GM21528 (cell line): Measurements from ENCODE around the gene WWP2.

Experiments used
- ATAC-seq: cut with Tn5 transposase; IDR thresholded peaks from one replicate; pipeline ENCODE4 v1.9.1; 2021; ENCODE audit warnings: mild to moderate bottlenecking, moderate library complexity; ENCODE audit not compliant: unreplicated experiment, low FRiP score

WWP2 gene

GRCh38 chr16:69922200-69922599 lies 160.1 kb downstream of the WWP2 start:
- ATAC-seq = no peak

GRCh38 chr16:69924041-69924775 lies 162.1 kb downstream of the WWP2 start:
- no peak for ATAC-seq

GRCh38 chr16:69924777-69925191 lies 162.7 kb downstream of the WWP2 start:
- no peak for ATAC-seq

- no peak for ATAC-seq
These were observed 163.2 kb downstream of the WWP2 start for GRCh38 chr16:69925311-69925710.

- no peak for ATAC-seq
These were observed 164.1 kb downstream of the WWP2 start for GRCh38 chr16:69926241-69926640.

- ATAC-seq = no peak
These were observed 165.1 kb downstream of the WWP2 start for GRCh38 chr16:69927056-69927757.

GRCh38 chr16:69928856-69929400 lies 166.8 kb downstream of the WWP2 start:
- ATAC-seq = no peak

GRCh38 chr16:69929480-69929879 lies 167.3 kb downstream of the WWP2 start:
- ATAC-seq = no peak

- ATAC-seq = no peak
These were observed 168.1 kb downstream of the WWP2 start for GRCh38 chr16:69930117-69930776.

- no peak for ATAC-seq
These were observed 169.5 kb downstream of the WWP2 start for GRCh38 chr16:69931631-69932030.

- no peak for ATAC-seq
These were observed 170.1 kb downstream of the WWP2 start for GRCh38 chr16:69932228-69932627.

GRCh38 chr16:69932691-69933392 lies 170.7 kb downstream of the WWP2 start:
- ATAC-seq = no peak

- no peak for ATAC-seq
These were observed 171.9 kb downstream of the WWP2 start for GRCh38 chr16:69934044-69934443.

- no peak for ATAC-seq
These were observed 172.6 kb downstream of the WWP2 start for GRCh38 chr16:69934751-69935150.

- no peak for ATAC-seq
These were observed 173.2 kb downstream of the WWP2 start for GRCh38 chr16:69935278-69935711.

GRCh38 chr16:69935740-69936139 lies 173.6 kb downstream of the WWP2 start:
- ATAC-seq = no peak

- ATAC-seq = no peak
These were observed 174.1 kb downstream of the WWP2 start for GRCh38 chr16:69936252-69936651.

GRCh38 chr16:69936751-69937211 lies 174.6 kb downstream of the WWP2 start:
- no peak for ATAC-seq

GRCh38 chr16:69937465-69937951 lies 175.4 kb downstream of the WWP2 start:
- no peak for ATAC-seq
